Measurements from ENCODE around the gene LITAF.

DNA sequence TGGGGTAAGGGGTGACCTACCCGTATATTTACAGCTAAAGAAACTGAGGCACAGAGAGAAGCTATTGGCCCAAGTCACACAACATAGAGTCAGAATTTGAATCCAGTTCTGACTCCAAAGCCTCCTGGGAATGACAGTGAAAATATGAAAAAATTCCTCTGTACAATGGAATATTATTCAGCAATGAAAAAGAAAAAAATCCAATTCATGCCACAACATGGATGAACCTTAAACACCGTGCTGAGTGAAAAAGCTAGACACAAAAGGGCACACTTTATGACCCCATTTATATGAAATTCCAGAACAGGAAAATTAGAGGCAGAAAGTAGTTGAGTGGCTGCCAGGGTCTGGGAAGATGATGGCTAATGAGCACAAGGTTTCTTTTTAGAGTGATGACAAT lies 75.4 kb downstream of the LITAF start:
- TF ChIP-seq POLR2A (IDR thresholded peaks at IDR 0.05; ENCODE audit: low read length), result no peak
- no peak for TF ChIP-seq GATA1 (IDR thresholded peaks at IDR 0.05; ENCODE audit: low read depth, low read length)
